ENCODE data around the gene FNBP1.

DNA sequence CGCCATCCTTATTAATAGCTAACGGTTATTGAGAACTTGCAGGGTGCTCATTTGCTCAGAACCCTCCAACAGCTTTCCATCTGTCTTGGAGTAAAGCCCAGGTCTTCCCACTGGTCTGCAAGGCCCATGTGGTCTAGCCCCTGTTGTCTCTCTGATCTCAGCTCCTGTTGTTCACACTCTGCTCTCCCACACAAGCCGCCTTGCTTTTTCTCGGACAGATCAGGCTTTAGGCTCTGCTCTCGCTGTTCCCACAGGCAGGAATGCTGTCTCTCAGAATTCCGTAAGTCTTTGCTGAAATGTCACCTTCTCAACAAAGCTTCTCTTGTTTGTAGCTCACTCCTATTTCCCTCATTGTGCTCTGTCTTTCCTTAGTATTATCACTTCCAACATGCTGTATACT, 45.1 kb upstream of the FNBP1 start:
- TF ChIP-seq CTCF (IDR thresholded peaks at IDR 0.05; ENCODE audit: low read length), result no peak
- TF ChIP-seq EZH2 (optimal IDR thresholded peaks at IDR 0.05; ENCODE audit: low read depth, low read length), result no peak
